ENCODE results near the gene BUB3.

The BUB3 gene

GRCh38 chr10:123141791-123142700, 12.2 kb upstream of the BUB3 start:
- no peak for DNase-seq (ENCODE audit: low spot score)

GRCh38 chr10:123142701-123143161, 11.5 kb upstream of the BUB3 start:
- DNase-seq (ENCODE audit: low spot score) = no peak

- no peak for DNase-seq (ENCODE audit: low spot score)
Observed at GRCh38 chr10:123143162-123143824, 10.9 kb upstream of the BUB3 start.

GRCh38 chr10:123143825-123144168, 10.4 kb upstream of the BUB3 start:
- DNase-seq (ENCODE audit: low spot score) = no peak

GRCh38 chr10:123144697-123145541, 9.3 kb upstream of the BUB3 start:
- DNase-seq (ENCODE audit: low spot score) = no peak

GRCh38 chr10:123145542-123146012, 8.6 kb upstream of the BUB3 start:
- DNase-seq (ENCODE audit: low spot score) = no peak

- no peak for DNase-seq (ENCODE audit: low spot score)
Observed at GRCh38 chr10:123146013-123146893, 7.9 kb upstream of the BUB3 start.

- DNase-seq (ENCODE audit: low spot score) = no peak
Observed at GRCh38 chr10:123146894-123147634, 7.1 kb upstream of the BUB3 start.

- DNase-seq (ENCODE audit: low spot score) = no peak
Observed at GRCh38 chr10:123147635-123148413, 6.4 kb upstream of the BUB3 start, which contains the start of gene HMX2. Gene HMX2 (plus strand): TSS chr10:123148136. CDS start chr10:123148379, 243 bp downstream.

- no peak for DNase-seq (ENCODE audit: low spot score)
Observed at GRCh38 chr10:123148414-123149161, 5.6 kb upstream of the BUB3 start.

GRCh38 chr10:123149162-123149567, 5.0 kb upstream of the BUB3 start:
- DNase-seq (ENCODE audit: low spot score) = no peak

GRCh38 chr10:123149568-123150270, 4.5 kb upstream of the BUB3 start:
- no peak for DNase-seq (ENCODE audit: low spot score)

GRCh38 chr10:123150271-123150985, 3.8 kb upstream of the BUB3 start:
- DNase-seq (ENCODE audit: low spot score) = no peak

GRCh38 chr10:123150986-123151736, 3.0 kb upstream of the BUB3 start:
- no peak for DNase-seq (ENCODE audit: low spot score)

GRCh38 chr10:123151737-123152135, 2.5 kb upstream of the BUB3 start:
- DNase-seq (ENCODE audit: low spot score) = no peak

- no peak for DNase-seq (ENCODE audit: low spot score)
Observed at GRCh38 chr10:123153486-123154091, 613 bp upstream of the BUB3 start.

Measured in hematopoietic multipotent progenitor cell treated with erythropoietin and hydrocortisone succinate and interleukin-3 and kit ligand, for 15 days (in vitro differentiated cells).